ENCODE data around the gene LHFPL2. TPM values are rescaled to one million over a fixed set of nuclear protein-coding genes. Genes with fewer than 3 reads are reported as not detected.

LHFPL2 gene
- total RNA-seq, 1 donor from 2014 or later: 14.4 TPM

DNA sequence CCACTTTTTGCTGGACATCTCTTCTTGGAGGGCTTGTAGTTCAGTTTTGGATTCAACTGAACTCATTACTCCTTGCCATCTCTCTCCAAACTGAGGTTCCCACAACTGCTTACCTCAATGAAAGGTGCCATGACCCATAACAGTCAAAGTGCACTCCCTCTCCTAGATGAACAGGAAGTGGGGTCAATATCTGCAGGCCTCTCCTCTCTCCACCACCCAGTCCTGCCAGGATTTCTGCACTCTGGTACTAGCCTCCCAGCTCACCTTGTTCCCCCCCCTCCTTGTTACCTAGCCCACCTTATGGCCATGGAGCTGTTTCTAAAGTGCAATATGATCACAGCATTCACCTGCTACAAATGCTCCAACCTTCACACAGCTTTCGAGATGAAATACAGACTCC, 5.9 kb downstream of the LHFPL2 start:
- no peak overlapping the region for H3K4me3 ChIP-seq (ENCODE audit: low read depth, low read length)
- TF ChIP-seq, protein P1, sequence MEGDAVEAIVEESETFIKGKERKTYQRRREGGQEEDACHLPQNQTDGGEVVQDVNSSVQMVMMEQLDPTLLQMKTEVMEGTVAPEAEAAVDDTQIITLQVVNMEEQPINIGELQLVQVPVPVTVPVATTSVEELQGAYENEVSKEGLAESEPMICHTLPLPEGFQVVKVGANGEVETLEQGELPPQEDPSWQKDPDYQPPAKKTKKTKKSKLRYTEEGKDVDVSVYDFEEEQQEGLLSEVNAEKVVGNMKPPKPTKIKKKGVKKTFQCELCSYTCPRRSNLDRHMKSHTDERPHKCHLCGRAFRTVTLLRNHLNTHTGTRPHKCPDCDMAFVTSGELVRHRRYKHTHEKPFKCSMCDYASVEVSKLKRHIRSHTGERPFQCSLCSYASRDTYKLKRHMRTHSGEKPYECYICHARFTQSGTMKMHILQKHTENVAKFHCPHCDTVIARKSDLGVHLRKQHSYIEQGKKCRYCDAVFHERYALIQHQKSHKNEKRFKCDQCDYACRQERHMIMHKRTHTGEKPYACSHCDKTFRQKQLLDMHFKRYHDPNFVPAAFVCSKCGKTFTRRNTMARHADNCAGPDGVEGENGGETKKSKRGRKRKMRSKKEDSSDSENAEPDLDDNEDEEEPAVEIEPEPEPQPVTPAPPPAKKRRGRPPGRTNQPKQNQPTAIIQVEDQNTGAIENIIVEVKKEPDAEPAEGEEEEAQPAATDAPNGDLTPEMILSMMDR (conservative IDR thresholded peaks at IDR 0.05; ENCODE audit: low read depth, low read length): no peak
- no peak for DNase-seq (ENCODE audit: low read depth)

DNA sequence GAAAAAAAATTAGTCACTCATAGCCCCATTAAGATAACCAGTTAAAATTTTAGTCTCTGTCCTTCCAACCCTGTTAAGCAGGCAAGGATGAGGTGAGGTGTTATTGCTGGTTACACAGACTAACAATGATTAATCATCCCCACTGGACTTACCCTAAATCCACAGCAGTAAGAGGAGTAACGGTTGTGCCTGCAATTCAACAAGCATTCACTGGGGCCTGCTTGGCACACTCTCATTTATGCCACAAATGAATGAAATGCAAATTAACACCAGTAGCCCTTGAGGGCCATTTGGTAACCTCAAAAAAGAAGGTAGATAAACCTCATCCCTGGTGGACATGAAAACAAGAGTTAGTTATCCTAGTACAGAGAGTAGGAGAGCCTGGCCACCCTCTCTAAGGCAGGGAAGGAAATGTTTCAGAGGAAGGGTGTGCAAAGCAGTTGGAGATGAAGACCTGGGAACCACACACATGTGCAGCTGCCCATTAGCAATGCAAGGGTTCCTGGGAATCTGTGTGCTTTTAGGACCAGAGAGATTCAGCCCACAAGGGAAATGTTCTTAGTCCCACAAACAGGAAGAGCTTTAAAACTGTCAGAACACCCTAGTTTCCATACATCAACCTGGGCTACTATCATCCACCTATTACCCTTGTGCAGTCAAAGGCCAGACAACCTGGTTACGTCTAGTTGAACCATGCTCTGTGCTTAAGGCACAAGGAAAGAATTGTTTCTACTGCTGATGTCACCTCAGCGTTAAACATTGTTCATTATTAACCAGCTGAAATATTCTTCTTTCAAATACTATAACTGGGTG, 7.7 kb downstream of the LHFPL2 start:
- DNase-seq (ENCODE audit: low read depth): peak; percentile 65
- peak overlapping the region; percentile 2 for H3K4me3 ChIP-seq (ENCODE audit: low read depth, low read length)
- TF ChIP-seq, protein P1 (conservative IDR thresholded peaks at IDR 0.05; ENCODE audit: low read depth, low read length): peak; percentile 22

DNA sequence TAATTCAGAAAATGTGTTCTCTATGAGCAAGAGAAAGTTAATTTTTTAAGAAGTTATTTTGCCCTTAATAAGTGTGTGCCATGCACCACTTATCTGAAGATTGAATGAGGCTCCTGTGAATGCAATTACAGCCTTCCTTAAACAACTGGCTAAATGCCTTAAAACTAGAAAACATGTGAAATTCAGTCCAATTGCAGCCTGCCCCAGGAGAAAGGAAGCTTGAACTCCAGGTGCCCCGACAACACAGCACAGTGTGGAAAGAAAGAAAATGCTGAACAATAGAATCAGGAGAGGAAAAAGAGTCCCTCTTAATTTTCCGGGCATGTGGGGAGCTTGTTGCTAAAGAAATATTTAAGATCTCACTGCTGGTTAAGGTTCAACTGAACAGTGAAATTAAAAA, 8.8 kb downstream of the LHFPL2 start:
- TF ChIP-seq, protein P1 (conservative IDR thresholded peaks at IDR 0.05; ENCODE audit: low read depth, low read length): no peak
- DNase-seq (ENCODE audit: low read depth): no peak
- H3K4me3 ChIP-seq (ENCODE audit: low read depth, low read length): no peak overlapping the region

DNA sequence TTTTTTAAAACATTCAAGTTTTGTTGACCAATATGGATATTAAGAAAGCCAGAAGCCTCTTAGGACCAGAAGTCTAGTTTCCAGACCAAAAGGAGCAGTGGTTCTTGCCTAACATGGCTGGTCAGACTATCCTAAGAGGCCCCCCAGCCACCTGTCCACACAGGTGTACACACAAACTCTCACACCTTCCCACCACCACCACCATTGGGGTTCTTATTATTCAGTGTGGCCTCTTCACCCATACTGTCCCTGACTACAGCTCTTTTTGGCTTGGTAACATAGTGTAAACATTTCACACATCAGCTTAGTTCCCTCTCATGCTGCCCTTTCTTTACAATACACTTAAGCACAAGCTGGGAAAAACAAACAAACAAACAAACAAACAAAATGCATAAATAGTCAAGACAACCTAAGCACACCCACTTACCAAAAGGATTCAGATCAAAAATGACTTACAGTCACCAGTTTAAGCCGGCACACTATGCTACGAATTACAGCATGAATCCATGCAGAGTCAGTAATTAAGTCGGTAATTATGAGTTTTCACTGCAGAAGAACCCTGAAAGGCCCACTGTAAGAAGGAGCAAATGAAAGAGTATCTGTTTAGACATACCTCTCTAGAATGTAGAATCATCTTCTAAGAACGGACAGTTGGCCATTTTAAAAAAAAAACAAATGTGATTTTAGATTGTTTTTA, 9.5 kb downstream of the LHFPL2 start:
- H3K4me3 ChIP-seq (ENCODE audit: low read depth, low read length): no peak overlapping the region
- TF ChIP-seq, protein P1 (conservative IDR thresholded peaks at IDR 0.05; ENCODE audit: low read depth, low read length): no peak
- no peak for DNase-seq (ENCODE audit: low read depth)

DNA sequence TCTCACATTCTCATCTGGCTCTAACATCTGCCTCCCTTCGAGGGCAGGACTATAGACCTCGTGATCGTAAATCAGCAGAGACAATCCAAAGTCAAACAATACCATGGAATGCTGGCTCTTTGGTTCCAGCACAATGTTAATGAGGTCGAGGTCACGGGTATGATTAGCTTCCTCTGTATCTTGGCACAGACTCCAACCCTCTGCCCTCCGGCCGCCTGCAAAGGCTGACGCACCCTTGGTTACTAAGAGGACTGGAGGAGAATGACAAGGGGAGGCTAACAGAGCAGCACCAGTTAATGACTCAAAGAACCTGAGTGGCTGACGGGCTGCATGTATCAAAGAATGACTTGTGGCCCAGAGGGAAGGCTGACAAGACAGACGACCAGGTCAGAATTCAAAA, 10.1 kb downstream of the LHFPL2 start:
- TF ChIP-seq, protein P1 (conservative IDR thresholded peaks at IDR 0.05; ENCODE audit: low read depth, low read length): no peak
- no peak overlapping the region for H3K4me3 ChIP-seq (ENCODE audit: low read depth, low read length)
- peak; percentile 97 for DNase-seq (ENCODE audit: low read depth)

DNA sequence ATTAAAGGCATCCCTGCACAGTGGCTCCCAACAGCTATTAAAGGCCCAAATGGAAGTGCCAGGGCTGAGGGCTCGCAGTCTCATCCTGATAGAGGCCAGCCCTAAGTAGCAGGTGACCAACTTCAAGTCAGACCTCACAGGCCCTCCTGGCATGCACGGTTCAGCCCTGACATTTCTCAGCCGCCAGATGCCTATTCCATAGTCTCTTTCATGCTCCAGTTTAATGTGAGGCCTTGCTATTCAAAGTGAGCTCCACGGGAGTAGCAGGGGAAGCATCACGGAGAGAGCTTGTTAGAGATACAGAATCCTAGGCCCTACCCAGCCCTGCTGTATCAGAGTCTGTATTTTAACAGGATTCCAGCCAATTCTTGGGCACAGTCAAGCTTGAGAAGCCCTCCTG, 11.1 kb downstream of the LHFPL2 start:
- no peak overlapping the region for H3K4me3 ChIP-seq (ENCODE audit: low read depth, low read length)
- DNase-seq (ENCODE audit: low read depth): no peak
- TF ChIP-seq, protein P1 (conservative IDR thresholded peaks at IDR 0.05; ENCODE audit: low read depth, low read length): no peak

Measured in epithelial cell of proximal tubule (primary cell).